NCI-H345 treated with DMSO at 0.1 percent for 48 hours (cell line): ENCODE results near the gene POPDC2.

ENCODE experiments used
- DNase-seq: peaks from one replicate; lab custom pipeline; 2025; ENCODE audit not compliant: unreplicated experiment; lab: John Stamatoyannopoulos, UW

POPDC2 gene

DNA sequence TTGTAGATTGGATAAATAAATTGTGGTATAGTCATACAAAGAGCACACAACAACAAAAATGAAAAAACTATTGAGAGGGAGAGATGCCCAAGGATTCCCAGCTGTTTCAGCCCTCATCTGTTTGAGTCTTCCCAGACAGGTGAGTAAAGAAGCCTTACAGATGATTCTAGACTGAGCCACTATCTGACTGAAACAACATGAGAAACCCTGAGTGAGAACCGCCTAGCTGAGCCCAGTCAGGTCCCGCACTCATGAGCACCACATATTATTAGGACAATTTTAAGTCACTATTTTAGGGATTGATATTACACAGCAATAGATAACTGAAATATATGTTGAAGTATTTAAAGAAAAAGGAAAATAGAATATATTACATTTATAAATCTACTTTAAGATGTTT is 19.0 kb downstream of the POPDC2 start:
- no peak for DNase-seq

GRCh38 chr3:119639494-119640350 is 20.7 kb downstream of the POPDC2 start:
- no peak for DNase-seq

- no peak for DNase-seq
Measured at GRCh38 chr3:119637679-119638477, 22.5 kb downstream of the POPDC2 start.

- DNase-seq, result no peak
Measured at GRCh38 chr3:119636891-119637611, 23.3 kb downstream of the POPDC2 start.

- DNase-seq, result no peak
Measured at GRCh38 chr3:119636249-119636648, 24.1 kb downstream of the POPDC2 start.

- DNase-seq, result no peak
Measured at GRCh38 chr3:119635719-119636118, 24.7 kb downstream of the POPDC2 start.

- no peak for DNase-seq
Measured at GRCh38 chr3:119632829-119633228, 27.6 kb downstream of the POPDC2 start.

DNA sequence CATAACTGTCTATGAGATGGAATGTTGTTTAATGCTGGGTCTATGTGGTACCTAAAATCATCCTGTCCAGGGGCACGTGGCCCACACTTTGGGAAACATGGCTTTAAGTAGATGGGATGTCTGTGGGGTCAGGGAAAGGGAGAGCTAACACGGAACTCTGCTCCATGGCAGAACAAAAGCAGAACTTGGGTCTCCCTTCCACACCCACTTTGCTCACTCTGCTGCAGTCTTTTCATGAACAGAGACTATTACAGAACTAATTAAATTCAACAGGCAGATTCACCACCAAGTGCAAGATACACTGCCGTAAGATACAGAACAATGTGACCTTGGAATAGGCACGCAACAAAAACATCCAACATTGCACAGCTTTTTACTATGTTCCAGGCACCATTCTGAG is 28.2 kb downstream of the POPDC2 start:
- no peak for DNase-seq

DNA sequence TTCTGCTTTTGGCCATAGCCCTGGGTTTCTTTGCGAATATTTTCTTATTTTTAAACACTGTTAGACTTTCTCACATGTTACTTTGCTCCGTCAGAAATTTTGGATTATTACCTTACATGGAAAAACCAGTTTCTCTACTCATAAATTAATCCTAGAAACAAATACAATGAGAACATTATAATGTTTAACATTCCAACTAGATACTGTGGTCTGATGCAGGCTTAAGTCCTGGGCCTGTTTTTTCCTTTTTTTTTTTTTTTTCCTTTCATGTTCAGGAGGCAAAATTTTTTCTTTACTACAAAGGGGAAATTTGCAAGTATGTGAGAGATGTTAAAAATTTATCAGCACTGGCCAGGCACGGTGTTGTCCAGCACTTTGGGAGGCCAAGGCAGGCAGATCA is 28.9 kb downstream of the POPDC2 start:
- DNase-seq, result no peak

- no peak for DNase-seq
Measured at GRCh38 chr3:119630880-119631329, 29.5 kb downstream of the POPDC2 start.

GRCh38 chr3:119630128-119630879 is 30.1 kb downstream of the POPDC2 start:
- no peak for DNase-seq

DNA sequence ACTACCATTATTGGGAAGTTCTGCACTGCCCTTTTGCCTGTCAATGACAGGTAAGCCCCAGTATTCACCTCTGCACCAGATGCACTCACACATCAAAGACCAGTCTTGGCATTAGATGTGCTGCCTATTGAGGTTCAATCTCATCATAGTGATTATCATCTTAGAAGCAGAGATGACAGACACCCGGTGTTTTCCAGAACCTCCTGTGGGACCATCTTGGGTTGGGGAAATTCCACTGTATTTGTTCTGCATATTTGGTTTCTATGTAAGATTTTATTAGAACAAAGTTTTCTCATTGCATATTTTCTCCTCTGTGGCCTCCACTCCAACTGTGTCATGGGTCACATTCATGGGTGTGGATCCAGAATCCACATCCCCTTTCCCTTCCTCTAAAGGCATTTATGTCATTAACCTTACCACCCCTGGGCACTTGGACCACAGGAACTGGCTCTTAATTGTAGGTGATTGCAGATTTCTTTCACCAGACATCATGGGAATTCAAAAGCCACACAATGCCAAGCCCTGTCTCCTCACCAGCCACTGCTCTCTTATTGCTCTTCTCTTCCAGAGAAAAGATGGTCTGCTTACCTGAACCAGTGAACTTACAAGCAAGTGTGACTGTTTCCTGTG is 31.5 kb downstream of the POPDC2 start:
- no peak for DNase-seq

DNA sequence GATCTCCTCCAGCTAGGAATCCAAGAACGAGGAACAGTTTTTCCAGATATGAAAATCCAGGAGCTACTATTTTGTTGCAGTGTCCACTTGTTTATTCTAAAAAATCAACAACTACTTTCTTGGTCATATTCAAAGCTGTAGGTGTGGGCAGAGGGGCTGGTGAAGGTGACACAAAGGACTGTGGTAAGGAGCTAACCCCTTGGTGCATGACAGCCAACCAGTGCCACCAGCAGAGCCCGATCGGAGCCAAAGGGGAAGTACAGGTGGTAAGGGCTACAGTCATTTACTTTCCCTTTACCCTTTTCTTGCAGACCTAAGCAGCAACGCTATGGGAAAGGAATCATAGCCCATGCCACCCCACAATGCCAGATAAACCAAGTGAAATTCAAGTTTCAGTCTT is 32.0 kb downstream of the POPDC2 start:
- DNase-seq, result no peak

- no peak for DNase-seq
Measured at GRCh38 chr3:119627461-119627860, 32.9 kb downstream of the POPDC2 start.

DNA sequence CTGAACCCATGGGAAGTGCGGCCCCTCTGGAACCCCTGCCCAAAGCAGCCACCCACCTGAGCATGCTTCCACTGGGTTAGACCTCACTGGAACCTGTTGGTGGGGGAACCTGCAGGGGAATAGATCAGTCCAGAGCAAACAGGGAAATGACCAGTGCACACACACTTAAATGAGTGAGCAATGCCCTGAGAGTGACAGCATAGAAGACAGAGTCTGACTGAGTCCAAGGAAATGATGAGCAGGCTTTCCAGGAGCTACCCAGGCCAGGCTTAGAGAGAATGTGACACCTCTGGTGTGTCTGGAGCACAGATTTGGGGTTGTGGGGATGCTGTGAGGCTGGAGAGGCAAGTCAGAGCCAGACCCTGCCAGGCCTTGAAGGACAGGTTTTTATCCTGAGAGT is 34.2 kb downstream of the POPDC2 start:
- DNase-seq, result no peak

DNA sequence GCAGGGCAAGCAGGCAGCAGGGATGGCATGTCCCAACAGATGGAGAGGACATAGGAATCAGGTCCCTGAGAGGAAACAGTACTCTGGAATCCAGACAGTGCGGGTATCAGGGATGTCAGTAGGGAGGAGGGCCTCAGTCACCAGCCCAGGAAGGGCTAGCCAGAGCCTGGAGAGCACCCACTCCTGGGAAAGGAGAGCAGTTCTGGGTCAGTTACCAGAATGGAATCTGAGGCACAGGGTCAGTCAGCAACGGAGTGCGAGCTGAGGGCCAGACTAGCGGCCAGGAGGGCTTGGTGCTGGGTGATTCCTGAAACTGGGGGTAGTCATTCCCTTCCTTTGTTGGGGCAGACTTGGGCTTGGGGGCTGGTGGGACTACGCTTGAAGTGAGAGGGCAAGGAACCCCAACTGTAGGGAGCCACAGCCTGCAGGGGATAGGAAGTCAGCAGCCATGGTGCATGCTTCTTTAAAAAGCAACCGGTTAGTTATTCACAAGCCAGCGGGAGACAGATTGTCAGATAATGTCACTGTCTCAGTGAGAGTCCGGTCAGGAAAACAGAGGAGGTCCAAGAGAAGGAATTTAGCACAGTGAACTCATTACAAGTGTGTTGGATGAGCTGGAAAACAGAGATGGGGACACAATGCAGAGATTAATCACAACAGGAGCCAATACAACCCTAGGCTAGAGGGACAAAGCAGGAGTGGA is 34.8 kb downstream of the POPDC2 start:
- DNase-seq, result no peak

- DNase-seq, result no peak
Measured at GRCh38 chr3:119624002-119624720, 36.2 kb downstream of the POPDC2 start.

DNA sequence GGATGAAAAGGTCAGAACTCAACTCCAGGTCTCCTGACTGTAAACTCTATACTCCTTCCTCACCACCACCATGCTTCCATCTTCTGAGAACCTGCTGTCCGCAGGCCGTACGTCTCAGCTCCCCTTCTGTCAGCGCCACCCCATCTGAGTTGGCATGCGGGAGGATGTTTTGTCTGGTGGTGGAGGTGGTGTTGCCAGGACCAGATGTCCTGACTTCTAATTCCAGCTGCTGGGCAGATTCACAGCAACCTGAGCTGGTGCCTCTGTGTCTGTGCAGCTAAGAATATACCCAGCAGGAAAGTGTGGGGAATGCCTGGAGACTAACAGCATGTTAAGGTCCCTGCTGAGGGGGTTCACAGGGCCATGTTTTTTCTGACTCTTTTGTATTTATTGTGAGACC is 39.5 kb downstream of the POPDC2 start:
- no peak for DNase-seq

DNA sequence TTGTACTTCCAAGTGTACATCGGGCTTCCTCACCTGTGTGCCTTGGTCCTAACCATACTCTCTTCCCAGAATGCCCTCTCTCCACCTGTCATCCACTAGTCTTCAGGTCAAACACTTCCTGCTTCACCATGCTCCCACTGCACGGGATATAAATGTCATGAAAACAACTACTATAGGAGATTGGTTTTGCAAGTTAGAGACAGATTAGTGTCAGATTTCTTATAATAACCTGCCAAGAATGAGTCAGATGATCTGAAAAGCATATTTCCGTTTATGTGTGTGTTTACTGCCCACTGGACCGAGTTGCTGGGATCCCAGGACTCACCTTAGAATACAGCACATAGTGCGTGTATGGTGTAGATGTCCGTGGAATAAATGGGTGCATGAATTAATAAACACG is 41.3 kb downstream of the POPDC2 start:
- DNase-seq, result no peak
